ENCODE data around the gene SIGLEC12.
A peak's percentile ranks its signal among the peaks of the same experiment; 100 is the strongest.

Gene SIGLEC12

DNA sequence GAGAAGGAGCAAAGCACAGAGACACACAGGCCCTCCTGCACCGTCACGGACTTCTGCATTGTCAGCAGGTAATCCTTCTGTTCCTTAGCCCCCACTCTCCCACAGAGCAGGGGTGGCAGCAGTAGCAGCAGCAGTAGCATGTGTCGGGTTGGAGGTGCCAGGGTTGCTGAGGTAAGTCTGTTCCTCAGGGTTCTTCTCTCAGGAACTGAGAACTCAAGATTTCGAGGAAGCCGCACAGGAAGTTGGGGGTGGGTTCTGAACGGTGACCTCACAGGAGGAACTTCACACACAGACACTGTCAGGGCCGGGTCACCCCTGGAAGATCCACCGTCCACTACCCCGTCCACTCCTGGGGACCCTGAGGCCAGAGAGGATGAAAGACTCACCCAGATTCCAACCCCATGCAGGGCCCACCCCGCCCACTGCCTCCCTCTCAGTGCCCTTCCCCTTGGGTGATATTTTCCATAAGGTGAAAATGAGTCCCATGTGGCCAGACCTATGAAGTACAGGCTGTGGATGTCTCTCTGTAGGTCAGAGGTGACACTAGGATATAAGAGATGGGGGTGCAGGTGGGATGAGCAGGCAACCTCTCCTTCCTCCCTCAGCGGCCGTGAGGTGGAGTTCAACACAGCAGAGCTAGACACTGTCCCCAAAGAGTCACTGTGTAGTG lies at the start of gene SIGLEC12:
SIGLEC12 (minus strand) TSS at position 207 of the 670 bp plus-strand sequence; CDS start at position 140, 67 bp downstream.
- Histone ChIP-seq H3K9ac (ENCODE audit: low read depth in 1 of 2, low read length in 2 of 2) (no peak within 1 kb of the TSS), H3K36me3 (ENCODE audit: control insufficient read depth in 2 of 2, insufficient read depth in 2 of 2, low read length in 2 of 2) (no peaks in the 10 kb centered on the region), H3K27ac (ENCODE audit: low read depth in 2 of 2, low read length in 2 of 2) (no peak within 1 kb of the TSS), H3K4me1 (ENCODE audit: control insufficient read depth in 2 of 2, insufficient read depth in 2 of 2, low read length in 2 of 2) (no peaks in the 10 kb centered on the region), H3K4me3 (ENCODE audit: low read length in 2 of 2) (peak within 1 kb of the TSS in 1 of 2 donors; percentile 22), H3K9me3 (ENCODE audit: control insufficient read depth in 2 of 2, low read length in 2 of 2) (no peaks in the 10 kb centered on the region), H3K27me3 (ENCODE audit: control insufficient read depth in 2 of 2, insufficient read depth in 2 of 2, low read length in 2 of 2) (no peaks in the 10 kb centered on the region)

DNA sequence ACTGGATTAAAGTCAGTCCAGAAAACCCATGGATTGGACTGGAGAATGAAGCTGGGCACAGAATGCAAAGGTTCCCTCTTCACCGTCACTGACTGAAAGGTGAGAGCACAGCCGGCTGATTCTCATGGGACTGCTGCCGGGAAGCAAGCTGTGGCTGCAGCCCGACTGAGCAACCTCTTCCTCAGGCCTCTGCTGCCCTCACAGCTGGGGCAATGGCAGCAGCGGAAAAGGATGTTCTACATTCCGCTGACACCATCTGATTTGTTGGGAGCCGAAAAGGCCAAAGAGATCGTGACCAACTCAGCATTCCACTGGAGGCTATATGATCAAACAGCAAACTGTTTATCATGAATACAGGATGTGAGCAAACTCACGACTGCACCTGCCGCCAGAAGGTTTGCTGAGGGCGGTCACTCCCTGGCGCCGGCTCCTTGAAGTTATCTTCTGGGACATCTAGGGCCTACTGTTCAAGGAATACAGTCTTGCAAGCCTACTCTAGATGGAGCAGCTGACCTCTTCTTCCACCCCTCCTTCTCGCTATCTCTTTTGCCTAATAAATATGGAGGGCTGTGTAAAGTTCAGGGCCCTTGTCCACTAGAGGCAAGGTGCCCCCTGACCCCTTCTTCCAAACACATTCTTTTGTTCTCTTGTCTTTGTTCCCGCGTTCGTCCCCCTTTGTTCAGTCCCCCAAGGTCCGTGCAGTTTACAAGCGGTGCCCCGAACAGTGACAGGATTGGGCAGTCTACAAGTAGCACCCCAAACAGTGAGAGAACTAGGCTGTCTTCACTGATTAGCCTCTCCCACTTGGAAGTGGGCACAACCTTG lies 49.5 kb upstream of the SIGLEC12 start:
- H3K4me3 ChIP-seq (ENCODE audit: low read length in 2 of 2), result no peak overlapping the region
- no peaks in the 10 kb centered on the region for H3K27me3 ChIP-seq (ENCODE audit: control insufficient read depth in 2 of 2, insufficient read depth in 2 of 2, low read length in 2 of 2)
- no peak overlapping the region for H3K9ac ChIP-seq (ENCODE audit: low read depth in 1 of 2, low read length in 2 of 2)
- no peak overlapping the region for H3K27ac ChIP-seq (ENCODE audit: low read depth in 2 of 2, low read length in 2 of 2)
- no peaks in the 10 kb centered on the region for H3K9me3 ChIP-seq (ENCODE audit: control insufficient read depth in 2 of 2, low read length in 2 of 2)
- H3K4me1 ChIP-seq (ENCODE audit: control insufficient read depth in 2 of 2, insufficient read depth in 2 of 2, low read length in 2 of 2), result no peaks in the 10 kb centered on the region
- no peaks in the 10 kb centered on the region for H3K36me3 ChIP-seq (ENCODE audit: control insufficient read depth in 2 of 2, insufficient read depth in 2 of 2, low read length in 2 of 2)

DNA sequence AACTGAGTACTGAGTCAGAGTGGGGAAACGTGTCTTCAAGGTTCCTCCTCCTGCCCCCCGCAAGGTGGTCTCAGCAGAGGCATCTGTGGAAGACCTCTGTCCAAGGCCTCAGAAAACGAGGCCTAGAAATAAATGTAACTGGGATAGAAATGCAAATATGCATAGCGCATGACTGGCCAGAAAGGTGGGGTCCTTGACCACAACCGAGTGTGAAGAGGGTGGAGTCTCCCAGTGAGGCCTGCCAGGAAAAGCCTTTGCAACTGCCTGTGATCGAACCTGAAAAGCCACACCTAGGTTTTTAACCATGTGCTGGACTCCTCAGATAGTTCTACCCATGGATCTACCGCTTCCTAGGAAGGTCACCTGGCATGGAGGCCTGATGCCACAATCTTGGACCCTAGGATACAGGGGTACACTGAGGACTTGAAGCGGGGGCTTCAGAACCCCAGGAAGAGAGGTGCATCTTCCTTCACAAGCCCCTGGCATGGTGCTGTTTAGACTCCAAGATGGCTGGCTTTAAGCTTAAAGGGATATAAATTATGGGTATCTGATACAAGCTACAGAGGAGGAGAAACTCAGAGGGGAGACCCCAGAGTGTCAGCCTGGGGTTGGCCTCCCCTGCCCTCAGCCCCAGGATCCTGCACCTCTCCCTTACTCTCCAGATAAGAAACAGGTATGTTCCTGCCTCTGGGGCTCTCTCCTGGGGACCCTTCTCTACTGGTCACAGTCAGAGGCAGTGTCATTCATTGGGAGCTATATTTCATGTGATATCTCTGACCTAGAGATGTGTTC lies 48.1 kb upstream of the SIGLEC12 start:
- H3K9me3 ChIP-seq (ENCODE audit: control insufficient read depth in 2 of 2, low read length in 2 of 2), result no peaks in the 10 kb centered on the region
- H3K4me3 ChIP-seq (ENCODE audit: low read length in 2 of 2), result no peak overlapping the region
- no peaks in the 10 kb centered on the region for H3K27me3 ChIP-seq (ENCODE audit: control insufficient read depth in 2 of 2, insufficient read depth in 2 of 2, low read length in 2 of 2)
- H3K36me3 ChIP-seq (ENCODE audit: control insufficient read depth in 2 of 2, insufficient read depth in 2 of 2, low read length in 2 of 2), result no peaks in the 10 kb centered on the region
- H3K4me1 ChIP-seq (ENCODE audit: control insufficient read depth in 2 of 2, insufficient read depth in 2 of 2, low read length in 2 of 2), result no peaks in the 10 kb centered on the region
- no peak overlapping the region for H3K9ac ChIP-seq (ENCODE audit: low read depth in 1 of 2, low read length in 2 of 2)
- no peak overlapping the region for H3K27ac ChIP-seq (ENCODE audit: low read depth in 2 of 2, low read length in 2 of 2)

DNA sequence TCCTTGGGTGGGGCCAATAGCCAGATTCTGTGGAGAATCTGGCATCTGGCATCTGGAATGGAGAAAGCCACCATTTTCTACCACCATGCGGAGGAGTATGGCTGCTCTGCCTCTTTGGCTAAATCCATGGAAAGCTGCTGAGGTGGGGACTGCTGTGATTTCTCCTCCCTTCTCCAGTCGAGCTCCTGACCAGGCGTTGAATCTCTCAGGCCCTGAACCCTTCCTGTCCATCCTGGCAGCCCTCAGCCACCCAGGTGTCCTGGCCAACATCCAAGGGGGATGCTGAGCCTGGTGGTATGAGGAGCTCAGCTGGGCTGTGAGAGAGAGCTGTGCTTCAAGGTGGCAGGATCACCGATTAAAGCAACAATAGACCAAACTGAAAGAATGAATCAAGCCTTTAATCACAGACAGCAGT lies 47.3 kb upstream of the SIGLEC12 start:
- no peak overlapping the region for H3K4me3 ChIP-seq (ENCODE audit: low read length in 2 of 2)

DNA sequence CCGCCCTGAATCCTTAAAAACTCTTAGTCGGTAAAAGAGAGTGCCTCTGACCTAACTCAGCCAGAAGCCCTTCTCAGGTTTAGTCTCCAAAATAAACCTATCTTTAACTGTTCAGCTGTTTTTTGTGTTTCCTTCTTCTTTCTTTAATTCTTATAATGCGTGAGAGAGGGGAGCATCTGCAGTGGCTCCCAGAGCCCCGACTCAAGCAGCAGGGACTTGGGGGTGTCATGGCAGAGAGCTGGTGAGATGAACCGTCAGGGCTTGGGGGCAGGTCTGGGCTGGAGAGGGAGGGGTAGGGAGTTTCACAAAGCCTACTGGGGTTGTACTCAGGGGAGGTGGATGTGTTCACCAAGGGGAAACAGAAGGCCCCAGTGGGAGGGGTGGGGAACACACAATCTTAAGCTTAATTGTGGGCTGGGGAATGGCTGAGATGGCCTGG lies 46.6 kb upstream of the SIGLEC12 start:
- no peaks in the 10 kb centered on the region for H3K4me1 ChIP-seq (ENCODE audit: control insufficient read depth in 2 of 2, insufficient read depth in 2 of 2, low read length in 2 of 2)
- no peak overlapping the region for H3K27ac ChIP-seq (ENCODE audit: low read depth in 2 of 2, low read length in 2 of 2)
- H3K27me3 ChIP-seq (ENCODE audit: control insufficient read depth in 2 of 2, insufficient read depth in 2 of 2, low read length in 2 of 2), result no peaks in the 10 kb centered on the region
- H3K9ac ChIP-seq (ENCODE audit: low read depth in 1 of 2, low read length in 2 of 2), result no peak overlapping the region
- no peaks in the 10 kb centered on the region for H3K9me3 ChIP-seq (ENCODE audit: control insufficient read depth in 2 of 2, low read length in 2 of 2)
- no peak overlapping the region for H3K4me3 ChIP-seq (ENCODE audit: low read length in 2 of 2)
- no peaks in the 10 kb centered on the region for H3K36me3 ChIP-seq (ENCODE audit: control insufficient read depth in 2 of 2, insufficient read depth in 2 of 2, low read length in 2 of 2)

More for the DNA sequence above, 47.3 kb upstream of the SIGLEC12 start:
- H3K27me3 ChIP-seq (ENCODE audit: control insufficient read depth in 2 of 2, insufficient read depth in 2 of 2, low read length in 2 of 2), result no peaks in the 10 kb centered on the region
- no peak overlapping the region for H3K9ac ChIP-seq (ENCODE audit: low read depth in 1 of 2, low read length in 2 of 2)
- no peaks in the 10 kb centered on the region for H3K36me3 ChIP-seq (ENCODE audit: control insufficient read depth in 2 of 2, insufficient read depth in 2 of 2, low read length in 2 of 2)
- no peaks in the 10 kb centered on the region for H3K9me3 ChIP-seq (ENCODE audit: control insufficient read depth in 2 of 2, low read length in 2 of 2)
- H3K4me1 ChIP-seq (ENCODE audit: control insufficient read depth in 2 of 2, insufficient read depth in 2 of 2, low read length in 2 of 2), result no peaks in the 10 kb centered on the region
- H3K27ac ChIP-seq (ENCODE audit: low read depth in 2 of 2, low read length in 2 of 2), result no peak overlapping the region

DNA sequence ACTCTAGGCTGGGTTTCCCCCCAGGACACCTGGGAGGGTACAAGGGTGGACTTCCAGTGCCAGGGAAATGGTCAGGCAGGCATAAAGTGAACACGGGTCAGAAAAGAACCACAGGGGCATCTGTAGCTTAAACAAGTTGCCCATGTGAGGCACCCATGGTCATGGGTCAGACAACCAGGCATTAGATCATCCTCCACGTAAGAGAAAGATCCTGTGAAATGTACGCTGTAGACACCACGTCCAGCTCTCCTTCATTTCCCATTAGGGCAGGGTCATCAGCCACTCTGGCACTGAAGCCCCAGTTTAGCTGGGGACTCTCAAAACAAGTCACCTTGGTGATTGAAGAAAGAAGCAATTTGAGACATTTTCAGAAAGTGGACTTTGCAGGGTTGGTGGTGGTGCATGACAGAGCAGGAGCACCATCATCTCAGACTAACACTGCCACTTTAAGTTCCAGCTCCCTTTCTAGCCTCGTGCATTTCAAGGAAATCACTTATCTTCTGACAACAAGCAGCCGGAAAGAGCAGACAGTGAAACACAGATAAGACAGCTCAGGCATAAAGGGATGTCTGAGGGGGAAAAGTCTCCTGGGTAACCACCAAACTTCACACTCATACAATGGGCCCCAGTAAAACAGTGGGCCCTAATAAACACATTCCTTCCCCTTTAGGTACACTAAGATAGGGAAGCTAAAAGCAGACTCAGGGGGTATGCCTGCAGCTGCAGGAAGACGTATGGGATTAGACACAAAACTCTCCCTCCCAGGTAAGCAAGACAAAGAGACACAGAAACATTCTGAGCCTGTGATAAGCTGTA lies 46.0 kb upstream of the SIGLEC12 start:
- Histone ChIP-seq H3K9ac (ENCODE audit: low read depth in 1 of 2, low read length in 2 of 2) (no peak overlapping the region), H3K27me3 (ENCODE audit: control insufficient read depth in 2 of 2, insufficient read depth in 2 of 2, low read length in 2 of 2) (no peaks in the 10 kb centered on the region), H3K4me1 (ENCODE audit: control insufficient read depth in 2 of 2, insufficient read depth in 2 of 2, low read length in 2 of 2) (no peaks in the 10 kb centered on the region), H3K27ac (ENCODE audit: low read depth in 2 of 2, low read length in 2 of 2) (no peak overlapping the region), H3K4me3 (ENCODE audit: low read length in 2 of 2) (no peak overlapping the region), H3K9me3 (ENCODE audit: control insufficient read depth in 2 of 2, low read length in 2 of 2) (no peaks in the 10 kb centered on the region), H3K36me3 (ENCODE audit: control insufficient read depth in 2 of 2, insufficient read depth in 2 of 2, low read length in 2 of 2) (no peaks in the 10 kb centered on the region)

DNA sequence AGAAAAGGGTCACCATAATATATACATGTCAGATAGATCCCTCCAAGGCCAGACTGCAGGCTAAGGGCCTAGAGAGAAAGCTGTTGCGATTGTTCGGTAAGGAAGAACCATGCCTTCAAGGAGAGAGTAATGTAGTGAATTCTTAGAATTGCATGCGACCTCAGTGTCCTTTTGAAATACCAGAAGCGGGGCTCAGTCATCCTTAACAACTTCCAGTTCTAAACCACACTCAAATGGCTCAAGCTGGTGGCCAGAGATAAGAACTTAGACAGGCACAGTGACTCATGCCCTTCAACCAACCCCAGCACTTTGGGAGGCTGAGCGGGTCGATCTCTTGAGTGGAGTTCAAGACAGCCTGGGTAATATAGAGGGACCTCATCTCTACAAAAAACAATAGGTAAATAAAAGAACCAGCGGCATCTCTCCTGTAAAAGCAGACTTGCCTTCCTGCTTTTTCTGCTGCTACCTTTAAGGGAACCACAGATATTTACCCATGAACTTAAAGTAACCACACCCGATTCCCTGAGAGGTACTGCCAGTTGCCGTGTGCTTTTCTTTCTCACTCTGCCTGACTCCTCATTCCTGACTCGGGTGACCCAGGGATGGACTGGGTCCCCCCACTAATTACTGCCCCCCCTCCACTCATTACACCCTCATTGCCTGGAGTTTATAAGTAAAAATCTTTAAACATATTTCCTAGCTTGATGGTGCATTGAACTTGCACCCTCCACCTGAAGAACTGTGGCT lies 45.2 kb upstream of the SIGLEC12 start:
- Histone ChIP-seq H3K4me1 (ENCODE audit: control insufficient read depth in 2 of 2, insufficient read depth in 2 of 2, low read length in 2 of 2) (no peaks in the 10 kb centered on the region), H3K27ac (ENCODE audit: low read depth in 2 of 2, low read length in 2 of 2) (no peak overlapping the region), H3K4me3 (ENCODE audit: low read length in 2 of 2) (no peak overlapping the region), H3K27me3 (ENCODE audit: control insufficient read depth in 2 of 2, insufficient read depth in 2 of 2, low read length in 2 of 2) (no peaks in the 10 kb centered on the region), H3K9me3 (ENCODE audit: control insufficient read depth in 2 of 2, low read length in 2 of 2) (no peaks in the 10 kb centered on the region), H3K9ac (ENCODE audit: low read depth in 1 of 2, low read length in 2 of 2) (no peak overlapping the region), H3K36me3 (ENCODE audit: control insufficient read depth in 2 of 2, insufficient read depth in 2 of 2, low read length in 2 of 2) (no peaks in the 10 kb centered on the region)

DNA sequence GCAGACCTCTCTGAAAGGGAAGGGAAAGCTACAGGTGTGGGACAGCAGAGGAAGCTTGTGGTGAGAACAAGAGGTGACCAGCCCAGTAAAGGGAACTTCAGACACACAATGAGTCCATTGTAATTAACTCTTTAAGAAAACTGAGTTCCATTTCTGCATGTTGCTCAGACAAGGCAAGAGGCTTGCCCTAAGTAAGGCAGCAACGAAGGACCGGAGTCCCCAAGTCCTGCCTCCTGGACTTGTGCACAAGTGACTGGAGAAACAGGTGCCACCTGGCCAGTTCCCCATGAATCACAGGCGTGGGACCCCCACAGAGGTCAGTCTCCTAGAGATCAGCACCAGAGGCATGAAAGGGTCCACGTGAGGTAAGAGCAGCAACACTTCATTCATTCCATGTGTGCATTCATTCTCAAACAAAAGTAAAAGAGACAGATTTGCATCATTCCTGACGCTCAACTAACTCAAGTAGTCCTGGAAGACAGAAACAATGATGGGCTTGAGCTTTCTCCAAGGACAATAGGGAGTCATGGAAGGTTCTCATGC lies 44.6 kb upstream of the SIGLEC12 start:
- no peaks in the 10 kb centered on the region for H3K27me3 ChIP-seq (ENCODE audit: control insufficient read depth in 2 of 2, insufficient read depth in 2 of 2, low read length in 2 of 2)
- H3K27ac ChIP-seq (ENCODE audit: low read depth in 2 of 2, low read length in 2 of 2), result no peak overlapping the region
- no peaks in the 10 kb centered on the region for H3K36me3 ChIP-seq (ENCODE audit: control insufficient read depth in 2 of 2, insufficient read depth in 2 of 2, low read length in 2 of 2)
- no peak overlapping the region for H3K4me3 ChIP-seq (ENCODE audit: low read length in 2 of 2)
- no peaks in the 10 kb centered on the region for H3K9me3 ChIP-seq (ENCODE audit: control insufficient read depth in 2 of 2, low read length in 2 of 2)
- H3K4me1 ChIP-seq (ENCODE audit: control insufficient read depth in 2 of 2, insufficient read depth in 2 of 2, low read length in 2 of 2), result no peaks in the 10 kb centered on the region
- H3K9ac ChIP-seq (ENCODE audit: low read depth in 1 of 2, low read length in 2 of 2), result no peak overlapping the region

DNA sequence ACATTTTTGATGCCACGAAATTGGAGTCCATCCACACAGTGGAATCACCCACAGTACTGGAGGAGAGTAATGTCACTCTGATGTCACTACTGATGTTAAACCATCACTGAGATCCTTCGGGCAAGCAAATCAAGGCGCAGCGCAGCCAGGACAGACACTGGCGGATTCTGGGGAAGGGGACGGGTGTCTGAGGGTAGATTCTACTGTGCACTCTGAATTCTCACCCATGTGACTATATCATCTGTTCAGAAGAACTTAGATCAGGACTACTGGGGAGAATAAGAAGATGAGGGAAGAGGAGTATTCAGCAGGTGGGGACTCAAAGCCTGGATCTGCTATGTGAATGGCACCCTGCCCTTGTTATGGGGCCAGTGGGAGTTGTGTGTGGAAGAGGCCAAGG lies 42.4 kb upstream of the SIGLEC12 start:
- Histone ChIP-seq H3K9ac (ENCODE audit: low read depth in 1 of 2, low read length in 2 of 2) (no peak overlapping the region), H3K27ac (ENCODE audit: low read depth in 2 of 2, low read length in 2 of 2) (no peak overlapping the region), H3K36me3 (ENCODE audit: control insufficient read depth in 2 of 2, insufficient read depth in 2 of 2, low read length in 2 of 2) (no peaks in the 10 kb centered on the region), H3K27me3 (ENCODE audit: control insufficient read depth in 2 of 2, insufficient read depth in 2 of 2, low read length in 2 of 2) (no peaks in the 10 kb centered on the region), H3K9me3 (ENCODE audit: control insufficient read depth in 2 of 2, low read length in 2 of 2) (no peaks in the 10 kb centered on the region), H3K4me1 (ENCODE audit: control insufficient read depth in 2 of 2, insufficient read depth in 2 of 2, low read length in 2 of 2) (no peaks in the 10 kb centered on the region), H3K4me3 (ENCODE audit: low read length in 2 of 2) (no peak overlapping the region)

All from mucosa of rectum (tissue), 2 donors.